Aorta (tissue), 5 donors: ENCODE data around the gene TIE1. TPM values are rescaled to one million over a fixed set of nuclear protein-coding genes. Genes with fewer than 3 reads are reported as not detected.
A peak's percentile ranks its signal among the peaks of the same experiment; 100 is the strongest.

Experiments
- ATAC-seq: fragments of 200-7000 bp; cut with Tn5 transposase; one replicate; pipeline ENCODE4 v1.9.1; 2022; ENCODE audit warnings: moderate library complexity; ENCODE audit not compliant: low FRiP score
- DNase-seq, 2 donors: peaks; one replicate each; pipeline ENCODE4 v3.0.0-alpha.2; 2020
- H3K27ac ChIP-seq, 2 donors: one replicate each; pipeline ENCODE4 v1.5.1; 2013; ENCODE audit warnings: low read length in 2 of 2, mild to moderate bottlenecking in 2 of 2, moderate library complexity in 2 of 2, control low read depth in 1 of 2, inconsistent platforms in 1 of 2, low read depth in 1 of 2
- H3K27me3 ChIP-seq, 2 donors: one replicate each; pipeline ENCODE4 v1.6.1; 2013; ENCODE audit warnings: control low read depth in 1 of 2, low read length in 1 of 2, mild to moderate bottlenecking in 1 of 2, moderate library complexity in 1 of 2; ENCODE audit not compliant: insufficient read depth in 2 of 2, control insufficient read depth in 1 of 2
- H3K36me3 ChIP-seq, 2 donors: one replicate each; pipeline ENCODE4 v1.6.1; 2013; ENCODE audit warnings: control low read depth in 1 of 2, low read length in 1 of 2, mild to moderate bottlenecking in 1 of 2; ENCODE audit not compliant: insufficient read depth in 2 of 2, control insufficient read depth in 1 of 2
- H3K4me1 ChIP-seq, 2 donors: one replicate each; pipeline ENCODE4 v1.6.1; 2013; ENCODE audit warnings: low read length in 2 of 2, control low read depth in 1 of 2, mild to moderate bottlenecking in 1 of 2, moderate library complexity in 1 of 2; ENCODE audit not compliant: insufficient read depth in 2 of 2, control insufficient read depth in 1 of 2
- H3K4me3 ChIP-seq, 2 donors: one replicate each; pipeline ENCODE4 v1.5.1; 2013; ENCODE audit warnings: low read length in 2 of 2, control low read depth in 1 of 2, mild to moderate bottlenecking in 1 of 2
- H3K9me3 ChIP-seq: one replicate; pipeline ENCODE4 v1.6.1; 2013; ENCODE audit warnings: mild to moderate bottlenecking, low read length; ENCODE audit not compliant: control insufficient read depth
- WGBS, 2 donors: extraction: QIAGEN DNeasy Blood & Tissue Kit; methylation state at CpG; one replicate each; pipeline ENCODE4 v1.1.7; 2013; 5-methylcytosine and 5-hydroxymethylcytosine counted together
- intact Hi-C, 2 donors: fragments of 100-400 bp; cut with DNase I; formaldehyde crosslinking; loops; one replicate each; pipeline versions ENCODE4 v1.14.2 to v1.15.0; 2022
- polyA plus RNA-seq, 2 donors: library from polyadenylated mRNA; stranded (reverse); fragments of 200-250 nt; gene quantifications; one replicate each; pipeline ENCODE4 v1.2.3, GENCODE V29; 2013
- total RNA-seq, 2 donors: library from RNA; stranded (reverse); fragmentation: NEBNext Ultra II Directional; extraction: Animal tissue kit (Norgen Biotek cat#: 25700); gene quantifications; one replicate each; pipeline ENCODE4 v1.2.1, GENCODE V29; 2021
- donor health status: healthy with polysubstance abuse.
- donor health status: Bipolar disorder and iron deficiency.
- donor health status: DM: no; HTN: no; CAD: no.
- donor health status: DM: no; HTN: no; CAD: no.
- donor health status: DM: yes; HTN: yes; CAD: no.

TIE1 gene
- total and polyA plus RNA-seq, 4 donors, result 4.0 to 65.3 (median 22.6) TPM

DNA sequence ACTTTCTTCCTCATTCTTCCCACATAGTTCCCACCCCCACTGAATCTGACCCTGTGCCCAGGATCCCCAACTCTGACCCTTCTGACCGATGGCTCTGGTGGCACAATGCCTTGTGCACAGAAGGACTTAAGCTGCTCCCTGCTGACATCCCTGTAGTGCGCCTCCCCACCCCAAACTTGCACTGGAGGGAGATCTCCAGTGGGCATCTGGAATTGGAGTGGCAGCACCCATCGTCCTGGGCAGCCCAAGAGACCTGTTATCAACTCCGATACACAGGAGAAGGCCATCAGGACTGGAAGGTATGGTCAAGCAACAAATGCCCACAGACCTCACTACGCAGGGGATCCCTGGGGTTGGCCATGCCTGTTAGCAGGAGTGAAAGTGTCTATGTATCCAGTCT, 45.9 kb downstream of the TIE1 start:
- H3K36me3 ChIP-seq, result no peaks in the 10 kb centered on the region
- no peak overlapping the region for H3K4me3 ChIP-seq
- H3K4me1 ChIP-seq, result no peaks in the 10 kb centered on the region
- H3K27ac ChIP-seq, result no peak overlapping the region
- 87% methylated on average over 5 of the region's 5 CpGs for WGBS, 2 donors
- H3K27me3 ChIP-seq, result no peaks in the 10 kb centered on the region
- ATAC-seq (no peak), DNase-seq (peak in 1 of 2 donors; percentile 49)
- no peaks in the 10 kb centered on the region for H3K9me3 ChIP-seq
- intact Hi-C loops, result no loop called here

DNA sequence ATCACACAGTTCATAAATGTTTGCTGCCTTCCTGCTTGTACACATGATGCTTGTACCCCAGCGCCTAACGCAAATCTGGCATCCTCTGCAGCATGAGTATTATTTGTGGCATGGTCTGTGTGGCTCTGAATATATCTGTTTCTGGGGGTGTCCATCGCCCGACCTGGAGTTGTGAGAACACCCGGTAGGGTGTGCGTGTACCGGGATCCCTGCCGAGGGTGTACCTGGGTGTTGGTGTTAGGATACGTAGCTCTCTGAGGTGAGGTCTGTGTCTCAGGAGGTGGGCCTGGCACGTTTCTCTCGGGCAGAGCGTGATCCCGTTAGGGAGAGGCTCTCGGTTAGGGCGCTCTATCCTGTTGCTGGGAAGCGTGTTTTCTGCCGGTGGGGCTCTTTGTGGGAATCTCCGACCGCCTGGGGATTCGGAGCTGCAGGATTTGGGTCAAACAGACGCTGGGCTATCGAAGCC, 47.6 kb downstream of the TIE1 start:
- ATAC-seq (peak; percentile 55), DNase-seq (no peak)
- Histone ChIP-seq H3K4me1 (no peaks in the 10 kb centered on the region), H3K36me3 (no peaks in the 10 kb centered on the region), H3K27ac (peak overlapping the region in 1 of 2 donors; percentile 66), H3K4me3 (peak overlapping the region; percentile 10 to 31), H3K9me3 (no peaks in the 10 kb centered on the region), H3K27me3 (no peaks in the 10 kb centered on the region)
- intact Hi-C loops, result no loop called here
- WGBS, 2 donors, result 6 to 11% methylated on average over 22 of the region's 22 CpGs

- intact Hi-C loops, result no loop called here
- Histone ChIP-seq H3K4me3 (peak overlapping the region; percentile 10 to 31), H3K36me3 (no peaks in the 10 kb centered on the region), H3K4me1 (no peaks in the 10 kb centered on the region), H3K9me3 (no peaks in the 10 kb centered on the region), H3K27me3 (no peaks in the 10 kb centered on the region), H3K27ac (peak overlapping the region in 1 of 2 donors; percentile 71)
- ATAC-seq (peak; percentile 91), DNase-seq (peak; percentile 88 to 90)
- 3 to 5% methylated on average over 66 to 72 of the region's 72 CpGs for WGBS, 2 donors
These were observed 48.2 kb downstream of the TIE1 start for GRCh38 chr1:43348809-43349593.

DNA sequence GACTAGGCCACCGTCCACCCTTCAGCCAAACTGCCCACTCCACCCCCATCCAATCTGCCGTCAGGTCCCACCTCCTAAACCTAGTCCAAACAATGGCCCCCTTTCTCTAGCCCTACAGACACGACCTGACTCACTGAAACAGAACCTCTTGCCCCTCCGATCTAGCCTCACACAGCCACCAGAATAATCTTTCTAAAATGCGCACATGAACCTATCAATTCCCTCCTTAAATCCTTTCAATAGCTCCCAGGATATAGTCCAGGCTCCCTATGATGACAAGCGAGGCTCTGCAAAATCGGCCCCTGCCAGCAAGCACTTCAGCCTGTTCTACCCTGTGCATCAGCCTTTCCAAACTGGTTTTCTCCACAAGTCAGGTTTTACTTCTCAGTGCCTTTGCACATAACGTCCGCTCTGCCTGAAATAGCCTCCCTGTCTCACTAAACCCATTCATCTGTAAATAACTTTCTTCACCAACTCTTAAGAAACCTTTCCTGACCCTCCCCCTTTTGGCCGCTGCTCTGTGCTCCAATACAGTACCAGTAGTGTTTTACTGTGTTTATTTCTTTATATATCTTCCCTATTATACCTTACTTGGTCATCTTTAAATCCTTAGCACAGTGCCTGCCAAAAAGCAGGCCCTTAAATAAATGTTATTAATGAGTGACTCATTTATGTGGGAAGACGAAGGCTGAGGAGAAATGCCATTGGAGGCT, 49.0 kb downstream of the TIE1 start:
- Histone ChIP-seq H3K36me3 (no peaks in the 10 kb centered on the region), H3K4me3 (no peak overlapping the region), H3K27me3 (no peaks in the 10 kb centered on the region), H3K4me1 (no peaks in the 10 kb centered on the region), H3K27ac (peak overlapping the region; percentile 23 to 71), H3K9me3 (no peaks in the 10 kb centered on the region)
- WGBS, 2 donors, result 23 to 24% methylated on average over 11 of the region's 11 CpGs
- intact Hi-C loops, result no loop called here
- ATAC-seq, result peak; percentile 1
- no peak for DNase-seq

DNA sequence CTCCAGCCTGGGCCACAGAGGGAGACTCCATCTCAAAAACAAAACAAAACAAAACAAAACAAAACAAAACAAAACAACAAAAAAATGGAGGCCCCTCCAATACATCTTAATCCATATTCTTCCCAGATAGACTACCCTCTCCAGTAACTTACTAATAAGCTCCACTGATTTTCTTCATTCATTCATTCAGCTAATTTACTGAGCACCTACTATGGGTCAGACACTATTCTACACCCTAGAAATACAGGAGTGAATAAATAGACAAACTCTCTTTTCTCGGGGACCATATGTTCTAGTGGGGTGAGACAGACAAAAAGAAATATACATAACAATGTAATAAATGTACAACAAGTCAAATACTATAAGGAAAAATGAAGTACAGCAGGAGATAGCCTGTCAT, 50.2 kb downstream of the TIE1 start:
- no peak for ATAC-seq
- no peaks in the 10 kb centered on the region for H3K27me3 ChIP-seq
- no peaks in the 10 kb centered on the region for H3K36me3 ChIP-seq
- H3K4me1 ChIP-seq, result no peaks in the 10 kb centered on the region
- no peak overlapping the region for H3K4me3 ChIP-seq
- WGBS, 2 donors, result 84 to 91% methylated on average over 1 of the region's 1 CpG
- DNase-seq, result no peak
- no peaks in the 10 kb centered on the region for H3K9me3 ChIP-seq
- intact Hi-C loops, result no loop called here
- no peak overlapping the region for H3K27ac ChIP-seq

DNA sequence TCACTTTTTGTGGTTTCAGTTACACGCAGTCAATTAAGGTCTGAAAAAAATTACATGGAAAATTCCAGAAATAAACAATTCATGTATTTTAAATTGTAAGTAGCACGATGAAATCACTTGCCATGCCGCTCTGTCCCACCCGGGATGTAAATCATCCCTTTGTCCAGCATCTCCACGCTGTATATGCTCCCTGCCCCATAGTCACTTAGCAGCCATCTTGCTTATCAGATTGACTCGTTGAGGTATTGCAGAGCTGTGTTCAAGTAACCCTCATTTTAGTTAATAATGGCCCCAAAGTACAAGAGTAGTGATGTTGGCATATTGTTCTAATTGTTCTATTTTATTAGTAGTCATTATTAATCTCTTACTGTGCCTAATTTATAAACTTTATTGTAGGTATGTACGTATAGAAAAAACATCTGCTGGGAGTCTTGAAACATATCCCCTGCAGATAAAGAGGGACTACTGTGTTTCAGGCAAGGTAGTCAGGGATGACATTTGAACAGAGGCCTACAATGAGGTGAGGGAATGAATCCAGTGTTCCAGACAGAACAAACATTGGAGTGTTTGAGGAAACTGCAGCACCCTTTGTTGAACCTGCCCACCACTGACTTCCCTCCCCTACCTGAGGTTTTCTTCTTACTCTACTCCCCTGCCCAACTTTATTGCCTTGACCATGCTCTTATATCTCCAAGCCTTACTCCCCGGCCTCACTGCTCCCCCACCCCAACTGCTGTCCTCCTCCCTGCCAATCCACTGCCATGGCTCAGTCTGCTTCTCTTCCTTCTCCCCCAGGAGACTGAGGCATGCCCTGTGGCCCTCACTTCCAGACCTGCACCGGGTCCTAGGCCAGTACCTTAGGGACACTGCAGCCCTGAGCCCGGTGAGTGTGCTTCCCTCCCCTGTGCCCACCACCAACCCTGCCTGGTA, 50.9 kb downstream of the TIE1 start:
- WGBS, 2 donors, result 90% methylated on average over 10 of the region's 10 CpGs
- H3K9me3 ChIP-seq, result no peaks in the 10 kb centered on the region
- H3K4me3 ChIP-seq, result no peak overlapping the region
- ATAC-seq (no peak), DNase-seq (no peak)
- intact Hi-C loops, result no loop called here
- H3K4me1 ChIP-seq, result no peaks in the 10 kb centered on the region
- no peaks in the 10 kb centered on the region for H3K27me3 ChIP-seq
- no peak overlapping the region for H3K27ac ChIP-seq
- no peaks in the 10 kb centered on the region for H3K36me3 ChIP-seq

DNA sequence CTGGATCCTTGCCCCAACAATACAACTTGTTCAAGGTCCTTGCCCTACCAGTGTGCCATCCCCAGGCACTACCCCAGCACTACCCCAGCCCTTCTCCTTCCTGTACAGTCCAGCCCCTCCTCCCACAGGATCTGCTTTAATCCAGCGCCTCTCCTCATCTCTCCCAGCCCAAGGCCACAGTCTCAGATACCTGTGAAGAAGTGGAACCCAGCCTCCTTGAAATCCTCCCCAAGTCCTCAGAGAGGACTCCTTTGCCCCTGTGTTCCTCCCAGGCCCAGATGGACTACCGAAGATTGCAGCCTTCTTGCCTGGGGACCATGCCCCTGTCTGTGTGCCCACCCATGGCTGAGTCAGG, 51.5 kb downstream of the TIE1 start:
- DNase-seq (no peak), ATAC-seq (no peak)
- Histone ChIP-seq H3K27ac (no peak overlapping the region), H3K4me3 (no peak overlapping the region), H3K36me3 (no peaks in the 10 kb centered on the region), H3K9me3 (no peaks in the 10 kb centered on the region), H3K27me3 (no peaks in the 10 kb centered on the region), H3K4me1 (no peaks in the 10 kb centered on the region)
- intact Hi-C loops, result no loop called here
- WGBS, 2 donors, result 89 to 94% methylated on average over 2 of the region's 2 CpGs

GRCh38 chr1:43352881-43353280, 52.1 kb downstream of the TIE1 start:
- intact Hi-C loops, result no loop called here
- Histone ChIP-seq H3K9me3 (no peaks in the 10 kb centered on the region), H3K36me3 (no peaks in the 10 kb centered on the region), H3K27me3 (no peaks in the 10 kb centered on the region), H3K4me3 (no peak overlapping the region), H3K27ac (no peak overlapping the region), H3K4me1 (no peaks in the 10 kb centered on the region)
- WGBS, 2 donors, result 66 to 67% methylated on average over 3 of the region's 3 CpGs
- no peak for ATAC-seq
- no peak for DNase-seq
